Ascending aorta (tissue), 2 donors: ENCODE data around the gene FBXO44. TPM values are rescaled to one million over a fixed set of nuclear protein-coding genes. Genes with fewer than 3 reads are reported as not detected.

Source experiments
- DNase-seq, 2 donors: peaks; one replicate each; pipeline ENCODE4 v3.0.0-alpha.2; 2019; ENCODE audit warnings: low spot score in 2 of 2
- H3K27ac ChIP-seq, 2 donors: fragments of 200-600 bp; sonication (generic); one replicate each; pipeline ENCODE4 v1.5.1; 2016 to 2017; ENCODE audit warnings: mild to moderate bottlenecking in 1 of 2
- H3K27me3 ChIP-seq: fragments of 200-600 bp; sonication (generic); one replicate; pipeline ENCODE4 v1.5.1; 2017
- H3K36me3 ChIP-seq, 2 donors: fragments of 200-600 bp; sonication (generic); one replicate each; pipeline ENCODE4 v1.5.1; 2016
- H3K4me1 ChIP-seq, 2 donors: fragments of 200-600 bp; sonication (generic); one replicate each; pipeline ENCODE4 v1.5.1; 2016 to 2017; ENCODE audit warnings: mild to moderate bottlenecking in 1 of 2
- H3K4me3 ChIP-seq, 2 donors: fragments of 200-600 bp; sonication (generic); one replicate each; pipeline ENCODE4 v1.5.1; 2016 to 2017; ENCODE audit warnings: mild to moderate bottlenecking in 1 of 2
- H3K9me3 ChIP-seq, 2 donors: fragments of 200-600 bp; sonication (generic); one replicate each; pipeline ENCODE4 v1.5.1; 2016
- intact Hi-C: fragments of 100-400 bp; cut with DNase I; formaldehyde crosslinking; loops from one replicate; pipeline ENCODE4 v1.15.1; 2023
- total RNA-seq: library from RNA; depleted of rRNA; stranded (reverse); fragments of >200 nt; gene quantifications from one replicate; pipeline ENCODE4 v1.1.0, GENCODE V29; 2016
- TF ChIP-seq, protein P1 (sequence below), 3 experiments: fragments of 200-600 bp in 2 of 3; fragments of 450-650 bp in 1 of 3; sonication (generic) in 2 of 3; IDR thresholded peaks; one replicate each; pipeline ENCODE4 v1.5.1; 2016 to 2019; ENCODE audit warnings: antibody characterized with exemption in 3 of 3, mild to moderate bottlenecking in 1 of 3, moderate library complexity in 1 of 3

FBXO44 gene
- total RNA-seq, 1 donor from 2014 or later = 62.7 TPM

DNA sequence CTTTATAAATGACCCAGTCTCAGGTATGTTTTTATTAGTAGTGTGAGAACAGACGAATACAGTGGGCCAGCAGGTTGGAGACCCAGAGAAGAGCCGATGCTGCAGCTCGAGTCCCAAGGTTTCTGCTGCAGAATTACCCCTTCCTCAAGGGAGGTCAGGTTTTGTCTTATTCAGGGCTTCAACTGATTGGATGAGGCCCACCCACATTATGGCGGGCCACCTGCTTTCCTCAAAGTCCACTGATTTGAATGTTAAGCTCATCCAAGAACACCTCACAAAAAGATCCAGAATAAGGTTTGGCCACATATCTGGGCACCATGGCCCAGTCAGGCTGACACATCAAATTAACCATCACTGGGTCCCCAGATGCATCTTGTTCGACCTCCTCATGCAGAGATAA is 41.3 kb upstream of the FBXO44 start:
- Histone ChIP-seq H3K27me3 (no peaks in the 10 kb centered on the region), H3K27ac (no peak overlapping the region), H3K9me3 (no peaks in the 10 kb centered on the region), H3K4me1 (no peaks in the 10 kb centered on the region), H3K36me3 (no peaks in the 10 kb centered on the region), H3K4me3 (no peak overlapping the region)
- DNase-seq = no peak
- intact Hi-C loops = no loop called here
- TF ChIP-seq, protein P1, sequence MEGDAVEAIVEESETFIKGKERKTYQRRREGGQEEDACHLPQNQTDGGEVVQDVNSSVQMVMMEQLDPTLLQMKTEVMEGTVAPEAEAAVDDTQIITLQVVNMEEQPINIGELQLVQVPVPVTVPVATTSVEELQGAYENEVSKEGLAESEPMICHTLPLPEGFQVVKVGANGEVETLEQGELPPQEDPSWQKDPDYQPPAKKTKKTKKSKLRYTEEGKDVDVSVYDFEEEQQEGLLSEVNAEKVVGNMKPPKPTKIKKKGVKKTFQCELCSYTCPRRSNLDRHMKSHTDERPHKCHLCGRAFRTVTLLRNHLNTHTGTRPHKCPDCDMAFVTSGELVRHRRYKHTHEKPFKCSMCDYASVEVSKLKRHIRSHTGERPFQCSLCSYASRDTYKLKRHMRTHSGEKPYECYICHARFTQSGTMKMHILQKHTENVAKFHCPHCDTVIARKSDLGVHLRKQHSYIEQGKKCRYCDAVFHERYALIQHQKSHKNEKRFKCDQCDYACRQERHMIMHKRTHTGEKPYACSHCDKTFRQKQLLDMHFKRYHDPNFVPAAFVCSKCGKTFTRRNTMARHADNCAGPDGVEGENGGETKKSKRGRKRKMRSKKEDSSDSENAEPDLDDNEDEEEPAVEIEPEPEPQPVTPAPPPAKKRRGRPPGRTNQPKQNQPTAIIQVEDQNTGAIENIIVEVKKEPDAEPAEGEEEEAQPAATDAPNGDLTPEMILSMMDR (IDR thresholded peaks at IDR 0.05) = no peak

DNA sequence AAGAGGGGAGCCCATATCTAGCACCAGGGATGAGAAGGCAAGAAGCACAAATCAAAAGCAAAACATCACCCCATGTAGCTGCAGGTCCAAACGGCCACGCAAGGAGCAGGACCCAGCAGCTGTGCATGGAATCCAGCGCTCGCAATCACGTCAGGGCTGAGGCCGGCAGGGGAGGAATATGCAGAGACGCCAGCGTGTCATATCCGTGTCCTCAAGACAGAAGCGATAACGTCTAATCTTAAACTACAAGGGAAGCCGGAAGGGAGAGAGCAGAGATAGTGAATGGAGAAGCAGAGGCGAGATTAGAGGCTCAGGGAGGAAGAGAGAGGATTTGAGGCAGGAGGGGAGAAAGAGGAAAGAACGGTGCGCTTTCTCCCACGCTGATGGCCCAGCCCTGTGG is 39.6 kb upstream of the FBXO44 start:
- H3K27me3 ChIP-seq = no peaks in the 10 kb centered on the region
- intact Hi-C loops = no loop called here

DNA sequence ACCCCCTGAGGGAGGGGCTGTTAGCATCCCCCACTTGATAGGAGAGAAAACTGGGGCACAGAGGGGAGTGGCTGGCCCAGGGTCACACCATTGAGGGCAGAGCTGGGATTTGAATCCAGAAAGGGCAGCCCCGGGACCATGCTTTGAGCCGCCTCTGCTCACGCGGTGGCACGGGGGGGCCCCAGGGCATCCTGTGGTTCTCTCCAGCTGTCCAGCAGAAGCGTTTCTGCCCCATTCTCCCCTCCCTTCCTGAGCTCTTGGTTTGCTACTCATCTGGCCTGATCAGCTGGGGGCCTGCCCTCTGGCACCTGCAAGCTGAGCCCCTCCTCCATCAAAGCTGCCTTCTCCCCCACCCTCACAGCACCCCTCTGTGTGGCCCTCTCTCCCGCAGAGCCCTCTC is 37.9 kb upstream of the FBXO44 start:
- Histone ChIP-seq H3K27me3 (no peaks in the 10 kb centered on the region), H3K4me1 (no peaks in the 10 kb centered on the region), H3K27ac (no peak overlapping the region), H3K4me3 (no peak overlapping the region), H3K36me3 (no peaks in the 10 kb centered on the region), H3K9me3 (no peaks in the 10 kb centered on the region)
- TF ChIP-seq, protein P1 (IDR thresholded peaks at IDR 0.05) = no peak
- intact Hi-C loops = no loop called here
- no peak for DNase-seq

More for the DNA sequence above, 39.6 kb upstream of the FBXO44 start:
- TF ChIP-seq, protein P1 (IDR thresholded peaks at IDR 0.05) = no peak
- H3K27ac ChIP-seq = no peak overlapping the region
- no peak overlapping the region for H3K4me3 ChIP-seq
- H3K4me1 ChIP-seq = no peaks in the 10 kb centered on the region
- H3K9me3 ChIP-seq = no peaks in the 10 kb centered on the region
- no peaks in the 10 kb centered on the region for H3K36me3 ChIP-seq
- DNase-seq = no peak

DNA sequence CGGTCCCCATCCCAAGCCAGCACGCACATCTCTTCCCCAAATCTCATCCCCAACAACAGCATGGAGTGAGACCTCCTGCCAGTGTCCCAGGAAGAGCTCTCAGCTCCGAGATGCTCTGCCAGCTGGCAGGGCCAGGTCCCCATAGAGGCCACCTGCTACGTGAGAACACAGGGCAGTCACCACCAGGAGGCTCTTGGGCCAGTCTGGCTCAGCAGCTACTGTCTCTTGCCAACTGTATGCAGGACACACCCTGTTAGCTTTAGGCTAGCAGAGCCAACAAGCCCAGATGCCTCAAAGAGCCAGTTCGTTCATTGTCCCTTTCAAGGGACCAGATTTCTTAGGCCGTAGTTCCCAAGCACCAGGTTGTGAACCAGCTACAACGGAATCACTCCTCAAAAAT is 37.4 kb upstream of the FBXO44 start:
- Histone ChIP-seq H3K36me3 (no peaks in the 10 kb centered on the region), H3K27ac (no peak overlapping the region), H3K9me3 (no peaks in the 10 kb centered on the region), H3K4me1 (no peaks in the 10 kb centered on the region), H3K27me3 (no peaks in the 10 kb centered on the region), H3K4me3 (no peak overlapping the region)
- TF ChIP-seq, protein P1 (IDR thresholded peaks at IDR 0.05) = no peak
- DNase-seq = no peak
- intact Hi-C loops = no loop called here

DNA sequence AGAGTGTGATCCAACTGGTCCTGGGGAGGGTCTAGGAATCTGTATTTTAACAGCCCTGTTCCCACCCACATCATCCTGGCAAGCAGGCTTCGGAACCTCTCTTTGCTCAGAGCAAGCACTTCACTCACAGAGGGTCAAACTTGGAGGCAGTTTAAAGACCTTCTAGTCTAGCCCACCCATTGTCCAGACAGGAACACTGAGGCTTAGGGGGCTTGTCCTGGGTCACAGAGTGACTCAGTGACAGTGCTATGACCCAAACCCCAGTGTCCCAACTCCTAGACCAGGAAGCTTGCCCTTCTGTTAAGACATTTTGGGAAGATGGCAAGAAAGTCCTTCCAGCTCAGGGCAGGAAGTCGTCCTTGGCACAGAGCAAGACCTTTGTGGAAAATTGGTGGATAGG is 36.9 kb upstream of the FBXO44 start:
- Histone ChIP-seq H3K27ac (no peak overlapping the region), H3K4me1 (no peaks in the 10 kb centered on the region), H3K27me3 (no peaks in the 10 kb centered on the region), H3K36me3 (no peaks in the 10 kb centered on the region), H3K4me3 (no peak overlapping the region), H3K9me3 (no peaks in the 10 kb centered on the region)
- TF ChIP-seq, protein P1 (IDR thresholded peaks at IDR 0.05) = no peak
- intact Hi-C loops = no loop called here
- no peak for DNase-seq

DNA sequence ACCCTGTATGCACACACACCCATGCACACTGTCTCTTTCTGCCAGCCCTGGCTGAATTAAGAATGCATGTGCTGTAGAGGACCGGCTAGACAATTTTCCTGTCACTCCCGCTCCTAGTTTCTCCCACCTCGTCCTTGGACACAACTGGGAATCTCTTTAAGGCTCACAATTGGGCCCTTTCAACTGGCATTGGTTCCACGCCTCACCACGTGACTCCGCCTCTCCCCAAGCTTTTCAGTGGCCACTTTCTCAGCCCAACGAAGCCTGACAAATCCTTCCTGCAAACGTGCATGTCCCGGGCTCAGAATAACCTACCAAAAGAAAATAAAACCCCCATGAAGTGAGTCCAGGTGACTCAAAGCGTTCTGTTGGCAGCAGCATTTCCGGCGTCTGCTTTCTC is 34.3 kb upstream of the FBXO44 start:
- TF ChIP-seq, protein P1 (IDR thresholded peaks at IDR 0.05) = no peak
- no peaks in the 10 kb centered on the region for H3K36me3 ChIP-seq
- H3K27ac ChIP-seq = no peak overlapping the region
- DNase-seq = no peak
- no peak overlapping the region for H3K4me3 ChIP-seq
- no peaks in the 10 kb centered on the region for H3K27me3 ChIP-seq
- H3K9me3 ChIP-seq = no peaks in the 10 kb centered on the region
- no peaks in the 10 kb centered on the region for H3K4me1 ChIP-seq
- intact Hi-C loops = no loop called here
